Right atrium auricular region (tissue), 2 donors: ENCODE data around the gene UQCRC2. TPM values are rescaled to one million over a fixed set of nuclear protein-coding genes. Genes with fewer than 3 reads are reported as not detected.

Experiments
- DNase-seq: peaks from one replicate; pipeline ENCODE4 v3.0.0-alpha.2; 2019; ENCODE audit warnings: low spot score
- H3K27ac ChIP-seq, 2 donors: fragments of 200-600 bp; sonication (generic); 1 replicate in 1 of 2; 2 replicates in 1 of 2; pipeline ENCODE4 v1.5.1; 2016 to 2019
- H3K27me3 ChIP-seq, 2 donors: fragments of 200-600 bp; sonication (generic); one replicate each; pipeline versions ENCODE4 v1.5.1 to v1.6.0; 2017 to 2019
- H3K36me3 ChIP-seq: fragments of 200-600 bp; sonication (generic); one replicate; pipeline ENCODE4 v1.5.1; 2016
- H3K4me1 ChIP-seq, 2 donors: fragments of 200-600 bp; sonication (generic); one replicate each; pipeline versions ENCODE4 v1.5.1 to v1.6.0; 2017 to 2019
- H3K4me3 ChIP-seq, 2 donors: fragments of 200-600 bp; sonication (generic); 1 replicate in 1 of 2; 2 replicates in 1 of 2; pipeline ENCODE4 v1.5.1; 2017 to 2019; ENCODE audit warnings: mild to moderate bottlenecking in 1 of 2, moderate library complexity in 1 of 2
- H3K9me3 ChIP-seq, 2 donors: fragments of 200-600 bp; sonication (generic); one replicate each; pipeline ENCODE4 v1.5.1; 2019
- CTCF ChIP-seq, 2 donors: fragments of 200-600 bp; sonication (generic); IDR thresholded peaks; one replicate each; pipeline ENCODE4 v1.5.1; 2019; ENCODE audit warnings: antibody characterized with exemption in 2 of 2
- total RNA-seq, 2 donors: library from RNA; depleted of rRNA; stranded (reverse); fragments of >200 nt; gene quantifications; one replicate each; pipeline ENCODE4 v1.1.0, GENCODE V29; 2016

UQCRC2 gene
- total RNA-seq, 2 donors from 2014 or later: 249 to 489 TPM

GRCh38 chr16:22005746-22006145 lies 52.6 kb downstream of the UQCRC2 start:
- Histone ChIP-seq H3K27me3 (no peaks in the 10 kb centered on the region), H3K36me3 (no peaks in the 10 kb centered on the region), H3K4me1 (peaks cover 0 to 39% of the 10 kb centered on the region in 2 donors), H3K27ac (no peak overlapping the region), H3K9me3 (no peaks in the 10 kb centered on the region), H3K4me3 (no peak overlapping the region)
- TF ChIP-seq CTCF (IDR thresholded peaks at IDR 0.05): no peak
- DNase-seq: no peak

GRCh38 chr16:22006636-22007035 lies 53.5 kb downstream of the UQCRC2 start:
- H3K9me3 ChIP-seq: no peaks in the 10 kb centered on the region
- H3K4me1 ChIP-seq: peaks cover 0 to 30% of the 10 kb centered on the region in 2 donors
- no peak for DNase-seq
- TF ChIP-seq CTCF (IDR thresholded peaks at IDR 0.05): no peak
- H3K36me3 ChIP-seq: no peaks in the 10 kb centered on the region
- H3K4me3 ChIP-seq: no peak overlapping the region
- no peak overlapping the region for H3K27ac ChIP-seq
- H3K27me3 ChIP-seq: no peaks in the 10 kb centered on the region

- H3K4me1 ChIP-seq: peaks cover 0 to 29% of the 10 kb centered on the region in 2 donors
These were observed 54.0 kb downstream of the UQCRC2 start for GRCh38 chr16:22007159-22007508.

GRCh38 chr16:22007509-22008214 lies 54.5 kb downstream of the UQCRC2 start, which contains the start of gene MOSMO:
MOSMO (plus strand) TSS chr16:22008111; CDS start chr16:22008302, 191 bp downstream.
- no peaks in the 10 kb centered on the region for H3K27me3 ChIP-seq
- no peak for TF ChIP-seq CTCF (IDR thresholded peaks at IDR 0.05)
- DNase-seq: peak; percentile 69
- H3K4me1 ChIP-seq: peaks cover 0 to 29% of the 10 kb centered on the region in 2 donors
- H3K4me3 ChIP-seq: peak within 1 kb of the TSS; percentile 96 to 98
- no peaks in the 10 kb centered on the region for H3K9me3 ChIP-seq
- no peaks in the 10 kb centered on the region for H3K36me3 ChIP-seq
- H3K27ac ChIP-seq: peak within 1 kb of the TSS; percentile 90 to 94

More at GRCh38 chr16:22007159-22007508, 54.0 kb downstream of the UQCRC2 start:
- Histone ChIP-seq H3K9me3 (no peaks in the 10 kb centered on the region), H3K27ac (peak overlapping the region; percentile 90 to 94), H3K36me3 (no peaks in the 10 kb centered on the region), H3K4me3 (peak overlapping the region; percentile 96 to 98), H3K27me3 (no peaks in the 10 kb centered on the region)
- no peak for DNase-seq
- no peak for TF ChIP-seq CTCF (IDR thresholded peaks at IDR 0.05)

GRCh38 chr16:22008215-22009059 lies 55.3 kb downstream of the UQCRC2 start:
- TF ChIP-seq CTCF (IDR thresholded peaks at IDR 0.05): no peak
- DNase-seq: no peak
- H3K36me3 ChIP-seq: no peaks in the 10 kb centered on the region
- peaks cover 0 to 29% of the 10 kb centered on the region in 2 donors for H3K4me1 ChIP-seq
- peak overlapping the region in 1 of 2 donors; percentile 76 for H3K27ac ChIP-seq
- no peaks in the 10 kb centered on the region for H3K9me3 ChIP-seq
- H3K27me3 ChIP-seq: no peaks in the 10 kb centered on the region
- H3K4me3 ChIP-seq: peak overlapping the region; percentile 96 to 98
